Measurements from ENCODE around the gene TMEM184A. TPM values are rescaled to one million over a fixed set of nuclear protein-coding genes. Genes with fewer than 3 reads are reported as not detected.
A peak's percentile ranks its signal among the peaks of the same experiment; 100 is the strongest.

TMEM184A gene
- total and polyA plus RNA-seq, 2 of the 13 experiments (the other 11 are each of a cell fraction or from before 2014, with no cell fraction given) = 9.5 to 20.4 TPM

GRCh38 chr7:1554333-1555045, 1.5 kb downstream of the TMEM184A start (continued):
- TF ChIP-seq ETV6 (CRISPR knock-in tag; conservative IDR thresholded peaks at IDR 0.05) = no peak
- TF ChIP-seq RFXAP (CRISPR knock-in tag; IDR thresholded peaks at IDR 0.05; ENCODE audit: borderline replicate concordance) = no peak
- 0 out of 2 replicates have a peak, but pooled peaks have one; percentile 8 for TF ChIP-seq ZBTB33 (CRISPR knock-in tag; IDR thresholded peaks at IDR 0.05)
- no peak for TF ChIP-seq MZF1 (CRISPR knock-in tag; IDR thresholded peaks at IDR 0.05; ENCODE audit: borderline replicate concordance)
- no peak for TF ChIP-seq FOSL1 (CRISPR knock-in tag; IDR thresholded peaks at IDR 0.05; ENCODE audit: borderline replicate concordance)
- peak; percentile 97 for TF ChIP-seq CHD4 (IDR thresholded peaks at IDR 0.05; ENCODE audit: borderline replicate concordance, low read length)
- peak; percentile 89; the same call in 1 of the 2 replicates for TF ChIP-seq ADNP (CRISPR knock-in tag; IDR thresholded peaks at IDR 0.05)
- no peak for TF ChIP-seq ZNF101 (CRISPR knock-in tag; IDR thresholded peaks at IDR 0.05; ENCODE audit: borderline replicate concordance, low read depth)
- TF ChIP-seq ZSCAN25 (CRISPR knock-in tag; IDR thresholded peaks at IDR 0.05) = peak; percentile 92
- 0 out of 4 replicates have a peak, but pooled peaks of 1 of the 2 experiments have one; percentile 19 for TF ChIP-seq NR2F1 (CRISPR knock-in tag; IDR thresholded peaks at IDR 0.05)
- no peak for TF ChIP-seq KLF9 (CRISPR knock-in tag; IDR thresholded peaks at IDR 0.05; ENCODE audit: low read depth)
- no peak for TF ChIP-seq ZNF235 (CRISPR knock-in tag; IDR thresholded peaks at IDR 0.05; ENCODE audit: borderline replicate concordance)
- no peak for TF ChIP-seq GABPA (IDR thresholded peaks at IDR 0.05; ENCODE audit: low read depth, low read length)
- no peak for TF ChIP-seq GABPA (CRISPR knock-in tag; IDR thresholded peaks at IDR 0.05; ENCODE audit: low read depth)
- no peak for TF ChIP-seq ZNF569 (CRISPR knock-in tag; IDR thresholded peaks at IDR 0.05; ENCODE audit: borderline replicate concordance)
- TF ChIP-seq ZNF629 (CRISPR knock-in tag; conservative IDR thresholded peaks at IDR 0.05) = peak; percentile 99
- TF ChIP-seq NCOR1 (IDR thresholded peaks at IDR 0.05; ENCODE audit: borderline replicate concordance, low read length) = peak; percentile 53; the same call in 1 of the 2 replicates
- TF ChIP-seq CBX5 (CRISPR knock-in tag; IDR thresholded peaks at IDR 0.05; ENCODE audit: borderline replicate concordance) = no peak
- TF ChIP-seq ZFY (CRISPR knock-in tag; IDR thresholded peaks at IDR 0.05) = no peak

Measured in HepG2 (cell line).